Ovary (tissue), 9 donors: Measurements from ENCODE around the gene COX7A1. TPM values are rescaled to one million over a fixed set of nuclear protein-coding genes. Genes with fewer than 3 reads are reported as not detected.
"Not testable (repeated sequence)": the region's sequence is repeated elsewhere in the genome, so short reads cannot be mapped to it uniquely, and the experiment has no call there.

ENCODE experiments used
- DNase-seq, 5 donors: peaks; one replicate each; pipeline ENCODE4 v3.0.0-alpha.2; 2019 to 2020
- H3K27ac ChIP-seq, 2 donors: fragments of 200-600 bp; one replicate each; pipeline versions ENCODE4 v1.5.1 to v1.8.0; 2019 to 2022
- H3K27me3 ChIP-seq: fragments of 200-600 bp; one replicate; pipeline ENCODE4 v1.8.0; 2022
- H3K36me3 ChIP-seq: fragments of 200-600 bp; sonication (generic); one replicate; pipeline ENCODE4 v1.5.1; 2019
- H3K4me1 ChIP-seq: one replicate; pipeline ENCODE4 v1.8.1; 2013; ENCODE audit warnings: mild to moderate bottlenecking, moderate library complexity; ENCODE audit not compliant: insufficient read depth
- H3K4me3 ChIP-seq: fragments of 200-600 bp; sonication (generic); one replicate; pipeline ENCODE4 v1.5.1; 2017
- H3K9me3 ChIP-seq, 2 donors: fragments of 200-600 bp in 1 of 2; sonication (generic) in 1 of 2; one replicate each; pipeline versions ENCODE4 v1.5.1 to v1.8.1; 2013 to 2019; ENCODE audit warnings: mild to moderate bottlenecking in 1 of 2, moderate library complexity in 1 of 2
- CTCF ChIP-seq, 3 donors: fragments of 450-650 bp in 2 of 3; fragments of 200-600 bp in 1 of 3; IDR thresholded peaks; one replicate each; pipeline versions ENCODE4 v1.5.1 to v1.8.0; 2016 to 2022; ENCODE audit warnings: antibody characterized with exemption in 3 of 3, mild to moderate bottlenecking in 1 of 3
- EP300 ChIP-seq: sonication (generic); formaldehyde crosslinking; IDR thresholded peaks from one replicate; pipeline ENCODE4 v1.6.1; 2017; ENCODE audit warnings: antibody characterized with exemption
- POLR2A ChIP-seq: fragments of 450-650 bp; IDR thresholded peaks from one replicate; pipeline ENCODE4 v1.6.1; 2017; ENCODE audit warnings: antibody characterized with exemption, mild to moderate bottlenecking, moderate library complexity
- WGBS, 3 donors: extraction: QIAGEN DNeasy Blood & Tissue Kit in 1 of 3; methylation state at CpG; one replicate each; pipeline versions ENCODE4 v1.1.5 to v1.1.7; 2013 to 2017; 5-methylcytosine and 5-hydroxymethylcytosine counted together
- intact Hi-C, 4 donors: fragments of 100-400 bp; cut with DNase I; formaldehyde crosslinking; loops; one replicate each; pipeline versions ENCODE4 v1.11.0 to v1.15.1; 2022 to 2023
- polyA plus RNA-seq, 2 donors: library from polyadenylated mRNA; stranded (reverse); fragments of 200-250 nt in 1 of 2; fragments of 350-450 nt in 1 of 2; fragmentation: Illumina TruSeq in 1 of 2; extraction: RNeasy Lipid Tissue Mini Kit (QIAGEN cat#74804) in 1 of 2; gene quantifications; one replicate each; pipeline ENCODE4 v1.2.3, GENCODE V29; 2013 to 2014
- total RNA-seq, 7 donors: library from RNA; depleted of rRNA in 2 of 7; stranded (reverse); fragments of >200 nt in 2 of 7; fragmentation: NEBNext Ultra II Directional in 3 of 7; extraction: Animal tissue kit (Norgen Biotek cat#: 25700) in 3 of 7; gene quantifications; one replicate each; pipeline versions ENCODE4 v1.1.0 to v1.2.4, GENCODE V29; 2016 to 2023
- donor health status: DM: no; HTN: no; CAD: no; lungs with moderate emphysema.
- donor health status: DM: no; HTN: no; CAD: no.
- donor health status: Bipolar disorder and iron deficiency.
- donor health status: DM: yes; HTN: yes; CAD: no.
- donor health status: DM: no; HTN: no; CAD: no.
- donor health status: DM: yes; HTN: yes; CAD: no.

Gene COX7A1
- total and polyA plus RNA-seq, 9 donors: 31.4 to 81.4 (median 46.6) TPM

GRCh38 chr19:36140304-36141038 lies 11.8 kb downstream of the COX7A1 start:
- TF ChIP-seq EP300 (no peak), POLR2A (no peak), CTCF (IDR thresholded peaks at IDR 0.05) (no peak)
- Histone ChIP-seq H3K9me3 (no peaks in the 10 kb centered on the region), H3K27me3 (no peaks in the 10 kb centered on the region), H3K36me3 (no peaks in the 10 kb centered on the region), H3K4me3 (peak overlapping the region; percentile 94), H3K27ac (peak overlapping the region; percentile 89 to 96), H3K4me1 (peaks cover 6% of the 10 kb centered on the region)
- intact Hi-C loops: no loop called here
- DNase-seq: peak; percentile 65 to 75 (median 68)
- WGBS, 3 donors: 0 to 1% (median 0%) methylated on average over 29 to 31 of the region's 31 CpGs

GRCh38 chr19:36139473-36140303 lies 12.6 kb downstream of the COX7A1 start, which contains the start of gene CAPNS1:
Gene CAPNS1 (plus strand): TSS chr19:36140066. CDS start chr19:36141012, 946 bp downstream.
- Histone ChIP-seq H3K9me3 (no peaks in the 10 kb centered on the region), H3K4me1 (peaks cover 6% of the 10 kb centered on the region), H3K27me3 (no peaks in the 10 kb centered on the region), H3K27ac (peak within 1 kb of the TSS; percentile 89 to 96), H3K36me3 (no peaks in the 10 kb centered on the region), H3K4me3 (peak within 1 kb of the TSS; percentile 94)
- TF ChIP-seq EP300: no peak
- TF ChIP-seq POLR2A: peak; percentile 97
- peak in 1 of 3 donors; percentile 39 for TF ChIP-seq CTCF (IDR thresholded peaks at IDR 0.05)
- 0 to 1% (median 0%) methylated on average over 46 to 75 of the region's 75 CpGs for WGBS, 3 donors
- intact Hi-C loops: no loop called here
- peak; percentile 98 to 99 (median 98) for DNase-seq

- H3K27ac ChIP-seq: peak overlapping the region; percentile 81 to 96
- peaks cover 6% of the 10 kb centered on the region for H3K4me1 ChIP-seq
- no peaks in the 10 kb centered on the region for H3K36me3 ChIP-seq
- DNase-seq: no peak
- intact Hi-C loops: no loop called here
- 29 to 48% (median 34%) methylated on average over 7 of the region's 7 CpGs for WGBS, 3 donors
- no peaks in the 10 kb centered on the region for H3K27me3 ChIP-seq
- no peak for TF ChIP-seq POLR2A
- no peak for TF ChIP-seq CTCF (IDR thresholded peaks at IDR 0.05)
- H3K9me3 ChIP-seq: no peaks in the 10 kb centered on the region
- peak overlapping the region; percentile 94 for H3K4me3 ChIP-seq
Measured at GRCh38 chr19:36139120-36139472, 13.2 kb downstream of the COX7A1 start.

GRCh38 chr19:36136964-36137686 lies 15.1 kb downstream of the COX7A1 start:
- DNase-seq: peak in 2 of 5 donors; percentile 39 to 44
- Histone ChIP-seq H3K36me3 (no peaks in the 10 kb centered on the region), H3K4me1 (peaks cover 6% of the 10 kb centered on the region), H3K27ac (no peak overlapping the region), H3K4me3 (no peak overlapping the region), H3K27me3 (no peaks in the 10 kb centered on the region), H3K9me3 (no peaks in the 10 kb centered on the region)
- intact Hi-C loops: no loop called here
- 54 to 57% (median 54%) methylated on average over 12 of the region's 12 CpGs for WGBS, 3 donors
- no peak for TF ChIP-seq CTCF (IDR thresholded peaks at IDR 0.05)
- no peak for TF ChIP-seq EP300
- no peak for TF ChIP-seq POLR2A

GRCh38 chr19:36134867-36135266 lies 17.4 kb downstream of the COX7A1 start:
- intact Hi-C loops, DNase-seq, H3K4me3 ChIP-seq, H3K4me1 ChIP-seq, H3K27ac ChIP-seq, H3K9me3 ChIP-seq, H3K27me3 ChIP-seq, H3K36me3 ChIP-seq: not testable (repeated sequence)
- whole genome bisulfite sequencing, 3 donors: 88 to 91% (median 90%) methylated on average over 4 of the region's 4 CpGs

GRCh38 chr19:36131221-36131620 lies 21.0 kb downstream of the COX7A1 start:
- H3K27ac ChIP-seq, H3K9me3 ChIP-seq, H3K4me1 ChIP-seq, H3K27me3 ChIP-seq, intact Hi-C loops, H3K36me3 ChIP-seq, DNase-seq, H3K4me3 ChIP-seq: not testable (repeated sequence)
- 79 to 88% (median 82%) methylated on average over 6 of the region's 6 CpGs for WGBS, 3 donors
